Osteoblast (primary cell): ENCODE measurements around the gene KCNA1. TPM values are rescaled to one million over a fixed set of nuclear protein-coding genes. Genes with fewer than 3 reads are reported as not detected.

Source experiments
- DNase-seq: peaks from one replicate; pipeline ENCODE4 v3.0.0; 2011; ENCODE audit warnings: low spot score, mixed read lengths; ENCODE audit not compliant: insufficient read length; ENCODE audit errors: missing footprints
- H2AFZ ChIP-seq: 2 replicates; pipeline ENCODE4 v1.6.0; 2011; ENCODE audit warnings: mild to moderate bottlenecking, low read length
- H3K27ac ChIP-seq: 2 replicates; pipeline ENCODE4 v1.5.1; 2011; ENCODE audit warnings: mild to moderate bottlenecking, low read depth, low read length, moderate library complexity
- H3K27me3 ChIP-seq: 2 replicates; pipeline ENCODE4 v1.6.0; 2012; ENCODE audit warnings: mild to moderate bottlenecking, control low read depth, inconsistent platforms, low read length, moderate library complexity; ENCODE audit not compliant: insufficient read depth
- H3K36me3 ChIP-seq: 2 replicates; pipeline ENCODE4 v1.5.1; 2011; ENCODE audit warnings: mild to moderate bottlenecking, low read length, control low read depth, moderate library complexity; ENCODE audit not compliant: insufficient read depth
- H3K4me1 ChIP-seq: 2 replicates; pipeline ENCODE4 v1.5.1; 2011; ENCODE audit warnings: mild to moderate bottlenecking, low read length, control low read depth, moderate library complexity; ENCODE audit not compliant: insufficient read depth
- H3K4me2 ChIP-seq: 2 replicates; pipeline ENCODE4 v1.6.0; 2011; ENCODE audit warnings: mild to moderate bottlenecking, low read length; ENCODE audit not compliant: insufficient read depth
- H3K4me3 ChIP-seq: fragments of 200-600 bp; sonication (generic); 3 replicates; pipeline ENCODE4 v1.5.1; 2012; ENCODE audit warnings: mild to moderate bottlenecking, low read length, inconsistent platforms; ENCODE audit not compliant: insufficient read depth
- H3K79me2 ChIP-seq: 2 replicates; pipeline ENCODE4 v1.6.0; 2012; ENCODE audit warnings: mild to moderate bottlenecking, low read length, control low read depth, inconsistent platforms; ENCODE audit not compliant: insufficient read depth
- H3K9me3 ChIP-seq: 2 replicates; pipeline ENCODE4 v1.5.1; 2011; ENCODE audit warnings: low read depth, low read length, control low read depth
- H4K20me1 ChIP-seq: 2 replicates; pipeline ENCODE4 v1.6.0; 2012; ENCODE audit warnings: mild to moderate bottlenecking, low read length, control low read depth; ENCODE audit not compliant: insufficient read depth
- total RNA-seq: library from RNA; depleted of rRNA; stranded (reverse); fragments of >200 nt; gene quantifications from 2 replicates; pipeline ENCODE4 v1.2.3, GENCODE V29; 2012
- TF ChIP-seq, protein P1 (sequence below): IDR thresholded peaks from 2 replicates; pipeline ENCODE4 v1.5.1; 2011; ENCODE audit warnings: mild to moderate bottlenecking, low read depth, low read length, moderate library complexity; ENCODE audit errors: extremely low read depth

Gene KCNA1
- total RNA-seq, 1 donor = under 0.01 TPM

DNA sequence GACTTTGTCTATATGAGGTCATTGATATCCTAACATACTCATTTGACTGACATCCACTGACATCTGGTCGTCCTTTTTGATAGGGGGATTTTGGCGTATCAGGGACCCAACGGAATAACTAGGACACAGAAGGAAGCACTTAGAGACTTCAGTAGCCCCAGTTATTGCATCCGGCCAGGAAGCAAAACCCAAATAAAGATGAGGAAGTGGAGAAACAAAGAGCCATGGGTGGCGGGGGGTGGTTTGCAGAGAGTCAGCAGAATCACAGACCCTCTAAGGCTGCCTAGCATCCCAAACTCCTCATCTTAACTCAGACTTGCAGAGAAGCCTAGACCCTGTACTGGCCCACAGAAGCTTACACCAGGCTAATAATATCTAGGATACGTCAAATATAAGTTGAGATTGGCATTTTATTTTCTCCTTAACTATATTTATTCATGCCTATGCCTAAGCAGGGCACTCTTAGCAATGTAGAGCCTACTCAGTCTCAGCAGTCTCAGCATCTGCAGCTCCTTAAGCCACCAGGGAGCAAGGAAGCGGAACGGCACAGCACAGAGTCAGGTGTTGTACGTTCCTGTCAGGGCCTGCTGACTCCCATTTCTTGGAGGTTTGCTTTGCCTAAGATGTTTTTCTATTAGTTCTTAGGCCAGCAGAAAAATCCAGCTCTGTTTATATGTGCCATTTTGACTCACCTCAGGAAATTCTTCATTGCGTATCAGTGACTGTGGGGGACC lies 45.1 kb downstream of the KCNA1 start:
- DNase-seq = no peak
- Histone ChIP-seq H3K4me3 (no peak overlapping the region), H3K27ac (no peak overlapping the region), H3K9me3 (no peaks in the 10 kb centered on the region), H3K4me2 (no peak overlapping the region), H2AFZ (no peak overlapping the region), H3K36me3 (no peaks in the 10 kb centered on the region), H3K27me3 (no peaks in the 10 kb centered on the region), H3K79me2 (no peaks in the 10 kb centered on the region), H3K4me1 (no peaks in the 10 kb centered on the region), H4K20me1 (no peaks in the 10 kb centered on the region)
- TF ChIP-seq, protein P1, sequence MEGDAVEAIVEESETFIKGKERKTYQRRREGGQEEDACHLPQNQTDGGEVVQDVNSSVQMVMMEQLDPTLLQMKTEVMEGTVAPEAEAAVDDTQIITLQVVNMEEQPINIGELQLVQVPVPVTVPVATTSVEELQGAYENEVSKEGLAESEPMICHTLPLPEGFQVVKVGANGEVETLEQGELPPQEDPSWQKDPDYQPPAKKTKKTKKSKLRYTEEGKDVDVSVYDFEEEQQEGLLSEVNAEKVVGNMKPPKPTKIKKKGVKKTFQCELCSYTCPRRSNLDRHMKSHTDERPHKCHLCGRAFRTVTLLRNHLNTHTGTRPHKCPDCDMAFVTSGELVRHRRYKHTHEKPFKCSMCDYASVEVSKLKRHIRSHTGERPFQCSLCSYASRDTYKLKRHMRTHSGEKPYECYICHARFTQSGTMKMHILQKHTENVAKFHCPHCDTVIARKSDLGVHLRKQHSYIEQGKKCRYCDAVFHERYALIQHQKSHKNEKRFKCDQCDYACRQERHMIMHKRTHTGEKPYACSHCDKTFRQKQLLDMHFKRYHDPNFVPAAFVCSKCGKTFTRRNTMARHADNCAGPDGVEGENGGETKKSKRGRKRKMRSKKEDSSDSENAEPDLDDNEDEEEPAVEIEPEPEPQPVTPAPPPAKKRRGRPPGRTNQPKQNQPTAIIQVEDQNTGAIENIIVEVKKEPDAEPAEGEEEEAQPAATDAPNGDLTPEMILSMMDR = no peak

DNA sequence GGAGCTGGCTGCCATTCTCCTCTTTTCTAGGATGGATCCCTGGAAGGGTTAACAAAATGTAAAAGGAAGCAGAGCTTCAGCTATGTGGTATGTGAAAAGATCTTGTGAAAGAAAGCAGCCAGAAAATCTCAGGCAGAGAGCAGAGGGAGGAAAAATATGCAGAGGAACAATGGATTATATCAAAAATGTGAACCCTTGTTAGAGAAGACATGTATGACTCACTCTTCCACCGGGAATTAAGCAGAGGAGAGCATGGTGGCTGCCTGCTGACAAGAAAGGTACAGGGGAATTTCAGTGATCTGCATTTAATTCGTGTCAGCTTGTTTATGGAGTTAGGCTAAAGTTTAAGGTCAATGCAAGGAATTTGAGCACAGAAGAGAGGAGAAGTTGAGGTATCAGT lies 46.3 kb downstream of the KCNA1 start:
- no peaks in the 10 kb centered on the region for H3K79me2 ChIP-seq
- no peaks in the 10 kb centered on the region for H3K4me1 ChIP-seq
- H2AFZ ChIP-seq = no peak overlapping the region
- no peaks in the 10 kb centered on the region for H3K9me3 ChIP-seq
- no peak overlapping the region for H3K4me3 ChIP-seq
- no peak overlapping the region for H3K4me2 ChIP-seq
- no peaks in the 10 kb centered on the region for H3K27me3 ChIP-seq
- TF ChIP-seq, protein P1 = no peak
- no peaks in the 10 kb centered on the region for H4K20me1 ChIP-seq
- H3K27ac ChIP-seq = no peak overlapping the region
- DNase-seq = no peak
- H3K36me3 ChIP-seq = no peaks in the 10 kb centered on the region

DNA sequence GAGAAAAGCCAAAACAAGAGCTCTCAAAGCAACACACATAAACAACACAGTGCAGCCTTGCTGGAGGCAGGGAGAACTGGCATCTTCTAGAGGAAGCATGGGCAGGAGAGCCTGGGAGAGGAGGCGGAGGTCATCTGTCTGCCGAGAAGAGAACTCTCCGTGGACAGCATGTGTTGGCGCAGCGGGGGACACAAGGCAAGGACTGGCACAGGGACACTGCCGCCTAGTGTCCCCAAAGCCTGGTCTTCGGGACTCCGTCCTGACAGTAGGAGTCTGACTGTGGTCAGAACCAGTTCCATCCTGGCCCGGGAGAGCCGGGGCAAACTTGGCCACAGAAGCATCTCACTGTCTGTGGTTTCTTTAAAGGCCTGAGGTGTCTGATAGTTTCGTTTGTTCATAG lies 47.3 kb downstream of the KCNA1 start:
- TF ChIP-seq, protein P1 = no peak
- Histone ChIP-seq H3K4me2 (no peak overlapping the region), H3K36me3 (no peaks in the 10 kb centered on the region), H3K4me3 (no peak overlapping the region), H3K27me3 (no peaks in the 10 kb centered on the region), H2AFZ (no peak overlapping the region), H3K4me1 (no peaks in the 10 kb centered on the region), H3K79me2 (no peaks in the 10 kb centered on the region), H3K9me3 (no peaks in the 10 kb centered on the region), H4K20me1 (no peaks in the 10 kb centered on the region), H3K27ac (no peak overlapping the region)
- DNase-seq = no peak

DNA sequence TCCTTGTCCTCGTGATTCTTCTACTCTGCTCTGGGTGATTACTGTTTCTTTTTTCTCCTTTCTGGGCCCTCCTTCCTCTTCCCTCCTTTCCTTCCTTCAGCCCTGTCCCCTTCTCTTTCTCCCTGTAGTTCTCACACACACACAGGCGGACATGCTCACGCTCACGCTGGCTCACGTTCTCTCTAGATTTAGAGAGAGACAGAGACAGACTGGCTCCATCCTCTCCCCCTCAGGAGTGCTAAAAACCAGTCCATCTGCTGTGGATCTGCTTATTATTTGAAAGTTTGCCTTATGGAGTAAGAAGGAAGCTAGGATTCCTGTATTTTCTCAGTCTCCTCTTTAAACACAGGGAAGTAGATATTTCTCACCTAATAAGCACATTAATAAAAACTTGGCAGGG lies 48.1 kb downstream of the KCNA1 start:
- no peaks in the 10 kb centered on the region for H3K4me1 ChIP-seq
- TF ChIP-seq, protein P1 = no peak

More for the DNA sequence above, 48.1 kb downstream of the KCNA1 start:
- H3K79me2 ChIP-seq = no peaks in the 10 kb centered on the region
- H3K9me3 ChIP-seq = no peaks in the 10 kb centered on the region
- H3K27ac ChIP-seq = no peak overlapping the region
- no peaks in the 10 kb centered on the region for H3K27me3 ChIP-seq
- no peak overlapping the region for H2AFZ ChIP-seq
- H3K4me2 ChIP-seq = no peak overlapping the region
- no peak for DNase-seq
- H4K20me1 ChIP-seq = no peaks in the 10 kb centered on the region
- H3K36me3 ChIP-seq = no peaks in the 10 kb centered on the region
- no peak overlapping the region for H3K4me3 ChIP-seq
